Thyroid gland (tissue), 4 donors: ENCODE data around the gene NPPB.

Experiments
- POLR2A ChIP-seq, 2 donors: fragments of 450-650 bp; IDR thresholded peaks; one replicate each; pipeline ENCODE4 v1.6.1; 2017; ENCODE audit warnings: antibody characterized with exemption in 2 of 2, mild to moderate bottlenecking in 2 of 2, moderate library complexity in 1 of 2
- TF ChIP-seq, protein P1 (sequence below), 6 experiments: fragments of 200-600 bp in 3 of 6; fragments of 450-650 bp in 3 of 6; sonication (generic) in 3 of 6; IDR thresholded peaks; one replicate each; pipeline ENCODE4 v1.5.1; 2016 to 2019; ENCODE audit warnings: antibody characterized with exemption in 6 of 6, mild to moderate bottlenecking in 2 of 6, inconsistent platforms in 1 of 6, moderate library complexity in 1 of 6

GRCh38 chr1:11881749-11882441 lies 23.1 kb upstream of the NPPB start:
- TF ChIP-seq, protein P1, sequence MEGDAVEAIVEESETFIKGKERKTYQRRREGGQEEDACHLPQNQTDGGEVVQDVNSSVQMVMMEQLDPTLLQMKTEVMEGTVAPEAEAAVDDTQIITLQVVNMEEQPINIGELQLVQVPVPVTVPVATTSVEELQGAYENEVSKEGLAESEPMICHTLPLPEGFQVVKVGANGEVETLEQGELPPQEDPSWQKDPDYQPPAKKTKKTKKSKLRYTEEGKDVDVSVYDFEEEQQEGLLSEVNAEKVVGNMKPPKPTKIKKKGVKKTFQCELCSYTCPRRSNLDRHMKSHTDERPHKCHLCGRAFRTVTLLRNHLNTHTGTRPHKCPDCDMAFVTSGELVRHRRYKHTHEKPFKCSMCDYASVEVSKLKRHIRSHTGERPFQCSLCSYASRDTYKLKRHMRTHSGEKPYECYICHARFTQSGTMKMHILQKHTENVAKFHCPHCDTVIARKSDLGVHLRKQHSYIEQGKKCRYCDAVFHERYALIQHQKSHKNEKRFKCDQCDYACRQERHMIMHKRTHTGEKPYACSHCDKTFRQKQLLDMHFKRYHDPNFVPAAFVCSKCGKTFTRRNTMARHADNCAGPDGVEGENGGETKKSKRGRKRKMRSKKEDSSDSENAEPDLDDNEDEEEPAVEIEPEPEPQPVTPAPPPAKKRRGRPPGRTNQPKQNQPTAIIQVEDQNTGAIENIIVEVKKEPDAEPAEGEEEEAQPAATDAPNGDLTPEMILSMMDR (IDR thresholded peaks at IDR 0.05), result no peak
- no peak for TF ChIP-seq POLR2A (IDR thresholded peaks at IDR 0.05)
